ENCODE data around the gene PEX5L.
"Not testable (repeated sequence)": the region's sequence is repeated elsewhere in the genome, so short reads cannot be mapped to it uniquely, and the experiment has no call there.

PEX5L gene

GRCh38 chr3:180036671-180037455, at the start of gene PEX5L:
Gene PEX5L (minus strand): TSS chr3:180036937. CDS start chr3:180036599, 338 bp downstream.
- DNase-seq (ENCODE audit: low read depth), result peak; percentile 24

GRCh38 chr3:180085122-180085710, 48.5 kb upstream of the PEX5L start:
- no peak for DNase-seq (ENCODE audit: low read depth)

GRCh38 chr3:180082699-180083098, 46.0 kb upstream of the PEX5L start:
- no peak for DNase-seq (ENCODE audit: low read depth)

- no peak for DNase-seq (ENCODE audit: low read depth)
Measured at GRCh38 chr3:180078592-180078991, 41.9 kb upstream of the PEX5L start.

- DNase-seq (ENCODE audit: low read depth), result no peak
Measured at GRCh38 chr3:180073561-180073960, 36.8 kb upstream of the PEX5L start.

- DNase-seq (ENCODE audit: low read depth), result no peak
Measured at GRCh38 chr3:180072786-180073185, 36.0 kb upstream of the PEX5L start.

- no peak for DNase-seq (ENCODE audit: low read depth)
Measured at GRCh38 chr3:180070925-180071324, 34.2 kb upstream of the PEX5L start.

- DNase-seq (ENCODE audit: low read depth), result no peak
Measured at GRCh38 chr3:180068023-180068422, 31.3 kb upstream of the PEX5L start.

- no peak for DNase-seq (ENCODE audit: low read depth)
Measured at GRCh38 chr3:180066598-180066997, 29.9 kb upstream of the PEX5L start.

GRCh38 chr3:180063783-180064182, 27.0 kb upstream of the PEX5L start:
- no peak for DNase-seq (ENCODE audit: low read depth)

- no peak for DNase-seq (ENCODE audit: low read depth)
Measured at GRCh38 chr3:180062771-180063170, 26.0 kb upstream of the PEX5L start.

GRCh38 chr3:180059356-180059755, 22.6 kb upstream of the PEX5L start:
- no peak for DNase-seq (ENCODE audit: low read depth)

GRCh38 chr3:180058238-180058637, 21.5 kb upstream of the PEX5L start:
- DNase-seq (ENCODE audit: low read depth), result no peak

GRCh38 chr3:180055656-180056055, 18.9 kb upstream of the PEX5L start:
- not testable (repeated sequence) for DNase-seq (ENCODE audit: low read depth)

- DNase-seq (ENCODE audit: low read depth), result no peak
Measured at GRCh38 chr3:180049391-180049790, 12.7 kb upstream of the PEX5L start.

GRCh38 chr3:180048840-180049239, 12.1 kb upstream of the PEX5L start:
- no peak for DNase-seq (ENCODE audit: low read depth)

GRCh38 chr3:180048103-180048502, 11.4 kb upstream of the PEX5L start:
- no peak for DNase-seq (ENCODE audit: low read depth)

GRCh38 chr3:180040966-180041365, 4.2 kb upstream of the PEX5L start:
- peak; percentile 26 for DNase-seq (ENCODE audit: low read depth)

- no peak for DNase-seq (ENCODE audit: low read depth)
Measured at GRCh38 chr3:180036092-180036670, 556 bp downstream of the PEX5L start.

GRCh38 chr3:180026997-180027396, 9.7 kb downstream of the PEX5L start:
- DNase-seq (ENCODE audit: low read depth), result no peak

GRCh38 chr3:180018543-180018942, 18.2 kb downstream of the PEX5L start:
- DNase-seq (ENCODE audit: low read depth), result no peak

- DNase-seq (ENCODE audit: low read depth), result no peak
Measured at GRCh38 chr3:180017846-180018245, 18.9 kb downstream of the PEX5L start.

GRCh38 chr3:180011927-180012326, 24.8 kb downstream of the PEX5L start:
- no peak for DNase-seq (ENCODE audit: low read depth)
